ENCODE measurements around the gene SEMA3G.

The SEMA3G gene

DNA sequence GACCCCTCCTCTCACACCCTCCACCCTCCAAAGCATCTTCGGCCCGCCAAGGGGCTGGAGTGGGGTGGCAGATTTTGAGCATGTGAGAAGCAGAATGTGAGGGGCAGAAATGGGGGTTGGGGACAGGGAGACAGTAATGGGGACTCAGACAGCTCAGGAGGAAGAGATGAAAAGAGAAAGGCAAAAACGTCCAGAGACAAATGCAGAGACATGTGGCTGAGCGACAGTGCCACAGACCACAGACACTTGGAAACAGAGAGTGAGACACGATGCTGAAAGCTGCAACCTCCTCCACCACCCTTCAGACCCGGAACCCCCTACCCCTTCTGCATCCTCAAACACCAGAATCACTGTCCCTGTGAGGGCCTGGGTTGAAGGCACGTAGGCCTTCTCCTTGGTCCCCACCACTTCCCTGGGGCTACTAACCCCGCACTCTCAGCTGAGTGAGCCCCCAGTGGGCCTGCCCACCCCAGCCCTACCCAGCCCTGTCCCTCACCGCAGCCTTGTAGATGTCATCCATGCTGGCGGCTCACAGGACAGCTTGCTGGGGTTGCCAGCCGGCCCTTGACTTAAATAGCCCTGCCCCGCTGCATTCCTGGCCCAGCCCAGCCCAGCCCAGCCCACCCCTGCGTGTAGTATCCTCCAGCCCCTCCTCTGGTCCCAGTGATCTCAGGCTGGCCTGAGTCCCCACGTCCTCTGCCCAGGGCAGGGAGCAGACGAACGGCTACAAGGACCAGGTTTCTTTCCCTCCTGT, 8.8 kb upstream of the SEMA3G start, which contains the start of gene TNNC1:
TSS of gene TNNC1 (minus strand) at position 546 of the 754 bp plus-strand sequence. CDS start at position 520, 26 bp downstream.
- no peak for DNase-seq

DNA sequence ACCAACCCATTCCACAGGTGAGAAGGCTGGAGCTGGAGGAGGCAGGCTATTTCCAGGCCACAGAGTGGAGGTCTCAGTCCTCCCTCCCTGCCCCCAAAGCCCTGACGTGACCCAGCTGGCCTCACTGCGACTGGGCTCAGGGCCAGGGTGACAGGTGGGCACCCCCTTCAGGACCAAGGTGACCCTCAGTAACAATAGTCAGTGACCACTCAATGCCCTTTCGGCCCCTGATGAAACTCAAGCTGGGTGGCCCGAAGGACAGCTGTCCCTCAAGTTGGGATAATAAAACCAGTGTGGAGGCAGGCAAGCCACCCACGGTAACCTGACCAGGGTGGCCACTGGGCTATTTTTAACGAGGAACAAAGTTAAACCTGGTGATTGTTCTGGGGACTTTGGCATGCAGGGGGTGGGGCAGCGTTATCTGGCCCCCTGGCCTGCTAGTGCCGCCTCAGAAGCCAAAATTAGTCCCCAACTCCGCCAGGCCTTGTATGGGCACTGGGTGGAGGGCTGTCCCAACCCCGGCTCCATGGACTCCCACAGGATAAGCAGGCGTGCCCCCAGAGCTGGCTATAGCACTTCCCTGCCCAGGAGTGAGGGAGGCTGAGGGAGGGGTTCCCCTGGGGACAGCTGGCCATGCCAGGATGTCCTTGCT, 7.8 kb upstream of the SEMA3G start:
- no peak for DNase-seq

DNA sequence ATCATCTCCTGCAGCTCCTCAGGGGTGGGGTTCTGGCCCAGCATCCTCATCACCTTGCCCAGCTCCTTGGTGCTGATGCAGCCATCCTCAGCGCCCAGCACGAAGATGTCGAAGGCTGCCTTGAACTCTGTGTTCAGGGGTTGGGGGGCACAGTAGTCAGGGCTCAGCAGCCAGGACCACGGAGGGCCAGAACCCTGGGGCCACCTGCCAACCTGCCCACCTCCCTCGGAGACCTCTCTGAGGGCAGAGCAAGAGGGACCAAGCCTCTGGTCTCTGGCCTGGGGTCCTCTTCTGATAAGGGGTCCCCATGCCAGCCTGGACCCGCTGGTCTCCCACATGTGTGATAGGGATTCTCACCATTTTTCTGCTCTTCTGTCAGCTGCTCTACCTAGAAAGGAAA, 7.2 kb upstream of the SEMA3G start:
- DNase-seq, result no peak

DNA sequence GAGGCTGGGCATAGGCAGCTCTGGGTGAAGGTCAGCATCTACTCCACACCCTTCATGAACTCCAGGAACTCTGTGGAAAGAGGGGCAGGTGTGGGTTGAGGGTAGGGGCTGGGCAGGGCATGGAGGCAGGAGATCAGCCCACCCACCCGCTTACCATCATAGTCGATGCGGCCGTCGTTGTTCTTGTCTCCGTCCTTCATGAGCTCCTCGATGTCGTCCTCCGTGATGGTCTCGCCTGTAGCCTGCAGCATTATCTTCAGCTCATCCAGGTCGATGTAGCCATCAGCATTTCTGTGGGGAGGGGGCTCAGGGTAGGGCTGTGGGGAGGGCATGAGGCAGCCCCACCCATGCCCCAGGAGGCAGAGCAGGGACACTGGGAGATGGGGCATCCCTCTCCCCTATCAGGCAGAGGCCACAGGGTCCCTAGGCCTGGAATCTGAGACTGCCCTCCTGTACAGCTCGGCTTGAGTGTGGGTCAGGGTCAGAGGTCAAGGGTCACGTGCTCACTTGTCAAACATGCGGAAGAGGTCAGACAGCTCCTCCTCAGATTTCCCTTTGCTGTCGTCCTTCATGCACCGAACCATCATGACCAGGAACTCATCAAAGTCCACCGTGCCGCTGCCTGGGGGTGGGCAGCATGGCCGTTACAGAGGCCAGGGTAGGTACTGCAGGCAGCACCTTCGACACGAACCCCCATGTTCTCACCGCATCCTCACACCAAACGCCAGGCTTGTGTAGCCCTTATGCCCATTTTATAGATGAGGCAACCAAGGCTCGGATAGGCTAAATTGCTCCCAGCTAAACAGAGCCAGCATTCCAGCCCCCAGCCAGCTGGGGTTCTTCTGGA, 6.6 kb upstream of the SEMA3G start:
- no peak for DNase-seq

DNA sequence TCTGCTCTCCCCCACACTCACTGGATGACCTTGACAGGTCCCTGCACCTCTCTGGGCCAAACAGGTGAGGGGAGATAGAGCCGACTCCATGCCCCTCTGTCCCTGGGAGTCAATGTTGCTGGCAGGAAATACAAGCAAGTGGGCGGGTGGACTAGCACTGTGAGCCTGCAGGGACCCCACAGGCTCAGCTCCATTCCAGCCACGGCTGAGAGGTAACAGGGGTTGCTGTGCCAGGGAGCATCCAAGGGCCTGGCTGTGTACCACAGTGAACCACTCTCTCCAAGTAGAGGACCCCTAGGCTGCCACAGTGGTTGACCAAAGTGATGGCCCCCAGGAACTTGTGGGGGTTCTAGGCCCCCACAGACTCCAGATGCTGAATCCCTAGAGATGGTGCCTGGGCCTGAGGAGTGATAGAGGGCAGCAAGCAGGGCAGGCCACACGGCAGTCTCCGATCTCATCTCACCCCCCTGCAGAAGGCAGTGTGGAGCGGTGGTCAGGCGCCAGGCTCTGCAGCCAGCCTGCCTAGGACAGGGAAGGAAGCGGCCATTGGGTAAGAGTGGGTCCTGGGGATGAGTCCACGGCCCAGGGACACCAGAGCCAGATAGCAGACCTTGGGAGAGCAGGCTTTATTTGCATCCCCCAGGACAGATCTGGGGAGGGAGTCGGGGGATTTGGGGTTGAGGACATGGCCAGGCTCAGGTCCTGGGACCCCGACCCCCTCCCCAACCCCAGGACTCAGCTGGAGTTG, 5.8 kb upstream of the SEMA3G start:
- DNase-seq, result no peak

DNA sequence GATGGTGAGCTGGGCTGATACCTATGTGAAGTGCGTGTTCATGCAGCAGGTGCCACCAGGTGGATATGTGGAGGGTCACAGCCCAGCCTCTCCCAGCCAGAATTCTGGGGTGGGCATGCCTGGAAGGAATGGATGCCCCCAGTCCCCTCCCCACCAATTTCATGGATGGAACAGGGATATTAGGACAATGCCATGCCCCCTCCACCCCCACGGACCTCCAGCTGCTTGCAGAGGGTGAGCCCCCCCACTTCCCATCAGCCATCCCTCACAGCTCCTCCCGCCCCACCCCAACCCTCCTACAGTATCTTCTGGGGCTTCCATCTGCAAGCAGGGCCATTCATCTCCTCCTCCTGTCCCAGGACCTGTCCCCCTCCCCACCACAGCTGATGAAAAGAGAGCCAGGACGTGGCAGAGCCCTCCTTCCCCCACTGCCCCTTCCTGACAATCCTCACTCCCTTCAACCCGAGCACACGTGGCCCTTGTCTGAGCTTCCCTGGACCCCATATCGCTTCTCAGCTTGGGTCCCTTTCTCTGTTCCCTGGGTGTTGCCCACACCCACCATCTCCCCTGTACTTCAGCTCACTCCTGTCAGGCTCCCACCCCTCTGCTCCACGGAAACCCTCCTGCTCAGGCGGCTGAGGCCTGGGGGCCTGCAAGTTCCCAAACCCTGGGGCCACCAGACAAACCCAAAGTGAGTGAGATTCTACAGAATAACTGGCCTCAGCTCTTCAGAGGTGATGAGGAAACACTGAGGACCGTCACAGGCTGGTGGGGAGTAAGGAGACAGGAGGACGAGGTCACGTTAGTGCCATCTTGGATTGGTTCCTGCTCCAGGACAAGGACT, 2.8 kb upstream of the SEMA3G start:
- DNase-seq, result no peak

DNA sequence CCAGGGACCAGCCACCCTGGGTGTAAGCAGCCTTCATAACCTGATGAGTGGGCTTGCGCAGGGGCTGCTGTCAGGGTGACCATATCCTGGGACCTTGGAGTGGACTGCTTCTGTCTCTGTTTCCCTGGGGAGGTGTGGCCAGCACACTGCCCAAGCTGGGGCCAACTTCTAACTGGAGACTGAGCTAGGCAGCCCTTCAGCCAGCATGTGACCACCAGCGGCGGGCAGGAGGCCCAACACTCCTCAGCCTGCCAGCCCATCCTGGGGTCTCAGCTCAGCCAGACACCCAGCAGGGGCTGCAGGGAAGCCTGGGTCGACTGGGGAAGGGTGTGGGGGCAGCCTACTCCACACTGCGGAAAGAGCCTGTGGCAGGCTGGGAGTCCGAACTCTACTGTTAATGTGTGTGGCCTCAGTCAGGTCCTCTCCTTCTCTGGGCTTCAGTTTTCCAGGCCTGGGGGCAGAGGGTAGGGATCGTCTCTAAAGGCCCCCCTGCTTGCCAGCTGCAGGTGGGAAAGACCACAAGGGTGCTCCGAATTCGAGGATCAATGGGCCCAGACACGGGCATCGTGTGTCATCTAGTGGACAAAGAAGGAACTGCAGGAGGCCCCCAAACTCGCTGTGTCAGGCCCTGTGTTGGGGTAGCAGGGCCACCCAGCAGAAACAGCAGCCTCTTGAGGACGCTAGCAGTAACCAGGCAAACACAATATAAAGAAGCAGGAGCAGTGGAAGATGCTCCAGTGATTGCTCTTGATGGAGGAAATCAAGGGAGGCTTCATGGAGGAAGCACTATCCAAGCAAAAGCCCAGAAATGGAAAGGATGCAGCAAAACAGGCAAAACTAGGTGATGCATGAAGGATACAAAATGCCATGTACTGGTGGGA, 2.0 kb upstream of the SEMA3G start:
- peak; percentile 53 for DNase-seq

DNA sequence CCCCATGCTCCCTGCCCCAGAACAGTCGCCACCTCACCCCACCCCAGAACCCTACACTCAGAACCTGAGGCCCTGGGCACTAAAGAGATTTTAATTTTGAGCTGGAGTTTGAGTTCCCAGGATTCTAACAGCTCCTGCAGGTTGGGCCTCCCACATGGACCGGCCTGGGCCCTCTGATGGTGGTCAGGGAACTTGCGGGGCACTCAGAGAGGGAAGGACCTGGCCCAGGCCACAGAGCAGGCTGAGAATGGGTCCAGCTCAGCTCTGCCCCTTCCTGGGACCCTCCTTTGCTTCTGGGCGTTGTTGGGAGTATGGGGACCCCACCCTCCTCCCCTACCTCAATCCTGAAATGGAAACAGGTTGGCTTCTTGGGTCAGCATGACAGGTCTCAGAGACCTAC, 1.1 kb upstream of the SEMA3G start:
- no peak for DNase-seq

DNA sequence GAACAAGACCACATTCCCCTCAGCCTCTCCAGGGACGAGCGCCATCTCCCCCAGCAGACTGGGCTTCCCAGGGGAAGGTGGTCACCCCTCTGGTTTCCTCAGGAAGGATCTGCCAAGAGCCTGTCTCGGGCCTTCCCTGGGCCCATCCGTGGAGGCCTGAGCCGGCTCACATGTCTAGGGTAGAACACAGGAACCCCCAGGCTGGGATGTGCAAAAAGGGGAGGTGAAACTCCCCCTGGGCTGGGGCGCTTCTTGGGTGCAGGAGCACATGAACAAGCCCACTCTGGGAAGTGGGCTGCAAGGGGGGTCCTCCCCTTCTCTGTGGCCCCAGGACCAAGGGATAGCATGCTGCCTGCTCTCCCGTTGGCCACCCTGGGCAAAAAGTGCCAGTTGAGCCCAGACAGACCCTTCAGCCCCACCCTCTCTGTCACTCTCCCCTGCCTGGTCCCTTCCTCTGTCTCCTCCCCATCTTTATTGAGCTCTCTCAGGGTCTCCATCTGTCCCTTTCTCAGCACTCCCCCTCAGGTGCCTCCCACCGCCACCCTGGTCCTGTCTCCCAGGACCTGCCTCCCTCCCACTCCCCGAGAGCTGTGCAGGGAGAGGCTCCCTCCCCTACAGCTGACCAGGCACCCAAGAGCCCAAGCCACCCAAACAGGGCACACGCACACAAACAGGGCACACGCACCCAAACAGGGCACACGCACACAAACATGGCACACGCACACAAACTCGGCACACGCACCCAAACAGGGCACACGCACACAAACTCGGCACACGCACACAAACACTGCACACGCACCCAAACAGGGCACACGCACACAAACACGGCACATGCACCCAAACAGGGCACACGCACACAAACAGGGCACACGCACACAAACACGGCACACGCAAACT, 864 bp downstream of the SEMA3G start:
- DNase-seq, result no peak

DNA sequence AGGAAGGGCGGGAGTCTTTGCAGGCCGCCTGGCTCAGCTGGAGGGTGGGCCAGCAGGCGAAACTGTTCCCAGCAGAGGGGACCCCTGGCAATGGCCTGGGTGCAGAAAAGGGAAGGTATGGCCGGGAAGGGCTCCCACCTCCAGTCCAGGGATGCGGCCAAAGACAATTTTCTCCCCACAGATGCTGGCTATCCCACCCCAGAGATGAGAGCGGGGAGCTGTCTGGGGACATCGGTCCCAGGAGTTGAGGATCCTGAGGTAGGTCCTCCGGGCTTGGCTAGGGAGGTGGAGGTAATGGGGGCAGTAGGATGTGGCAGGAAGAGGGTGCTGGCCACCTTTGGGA, 1.7 kb downstream of the SEMA3G start:
- DNase-seq, result no peak

DNA sequence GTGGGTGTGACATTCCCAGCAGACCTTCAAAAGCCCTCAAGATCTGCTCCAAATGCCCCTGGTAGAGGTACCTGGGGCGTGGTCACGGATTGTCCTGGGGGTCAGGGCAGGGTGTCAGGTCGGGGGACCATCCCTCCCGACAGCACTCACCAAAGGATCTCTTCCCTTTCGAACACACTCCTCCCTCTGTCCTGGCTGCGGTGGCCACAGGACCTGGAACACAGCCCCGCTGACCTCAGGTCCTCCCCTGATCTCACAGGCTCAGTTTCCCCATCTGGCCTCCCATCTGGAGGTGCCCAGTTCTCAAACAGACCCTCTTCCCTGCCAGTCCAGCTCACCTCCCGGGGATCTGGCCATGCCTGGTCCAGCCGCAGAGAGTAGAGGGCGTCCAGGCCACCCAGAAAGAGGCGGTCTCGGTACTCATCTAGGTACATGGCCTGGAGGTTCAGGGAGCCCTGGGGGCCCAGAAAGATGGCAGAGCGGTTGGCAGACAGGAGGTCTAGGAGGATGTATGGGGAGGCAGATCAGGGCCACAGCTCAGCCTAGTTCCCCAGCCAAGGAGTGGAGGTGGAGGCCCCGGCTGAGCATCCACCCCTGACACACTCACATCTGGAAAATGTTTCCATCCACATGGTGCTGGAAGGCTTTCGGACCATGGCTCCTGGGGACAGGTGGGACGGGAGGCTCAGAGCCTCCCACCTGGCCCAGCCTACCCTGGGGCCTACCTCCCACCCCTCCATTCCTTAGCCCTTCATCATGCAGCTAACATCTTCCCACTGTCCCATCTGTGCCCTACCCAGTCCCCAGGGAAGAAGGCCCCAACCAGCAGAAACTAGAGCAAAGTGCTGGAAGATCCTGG, 2.3 kb downstream of the SEMA3G start:
- no peak for DNase-seq

DNA sequence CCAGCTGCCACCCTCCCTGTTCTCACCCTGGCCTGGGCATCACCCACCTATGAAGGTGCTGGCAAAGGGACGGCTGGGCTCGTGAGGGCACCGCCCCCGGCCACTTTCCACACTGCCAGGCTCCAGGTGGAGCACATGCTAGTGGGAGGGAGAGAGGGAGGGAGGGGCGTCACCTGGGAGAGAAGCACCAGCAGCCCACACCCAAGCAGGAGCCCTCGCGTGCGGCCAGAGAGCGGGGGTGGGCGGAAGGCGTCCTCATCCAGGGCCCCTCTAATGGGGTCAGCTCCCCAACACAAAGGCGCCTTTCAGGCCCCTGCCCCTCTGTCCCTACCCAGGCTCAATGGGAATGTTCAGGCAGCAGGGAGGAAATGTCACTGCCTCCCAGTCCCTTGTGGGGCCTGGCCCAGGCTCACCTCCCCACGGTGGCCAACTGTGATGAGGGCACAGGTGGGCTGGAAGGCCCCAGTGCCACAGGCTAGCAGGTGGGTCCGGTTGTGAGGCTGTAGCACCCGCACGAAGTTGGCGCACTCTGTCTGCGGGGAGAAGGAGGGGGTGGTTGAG, 3.1 kb downstream of the SEMA3G start:
- no peak for DNase-seq

DNA sequence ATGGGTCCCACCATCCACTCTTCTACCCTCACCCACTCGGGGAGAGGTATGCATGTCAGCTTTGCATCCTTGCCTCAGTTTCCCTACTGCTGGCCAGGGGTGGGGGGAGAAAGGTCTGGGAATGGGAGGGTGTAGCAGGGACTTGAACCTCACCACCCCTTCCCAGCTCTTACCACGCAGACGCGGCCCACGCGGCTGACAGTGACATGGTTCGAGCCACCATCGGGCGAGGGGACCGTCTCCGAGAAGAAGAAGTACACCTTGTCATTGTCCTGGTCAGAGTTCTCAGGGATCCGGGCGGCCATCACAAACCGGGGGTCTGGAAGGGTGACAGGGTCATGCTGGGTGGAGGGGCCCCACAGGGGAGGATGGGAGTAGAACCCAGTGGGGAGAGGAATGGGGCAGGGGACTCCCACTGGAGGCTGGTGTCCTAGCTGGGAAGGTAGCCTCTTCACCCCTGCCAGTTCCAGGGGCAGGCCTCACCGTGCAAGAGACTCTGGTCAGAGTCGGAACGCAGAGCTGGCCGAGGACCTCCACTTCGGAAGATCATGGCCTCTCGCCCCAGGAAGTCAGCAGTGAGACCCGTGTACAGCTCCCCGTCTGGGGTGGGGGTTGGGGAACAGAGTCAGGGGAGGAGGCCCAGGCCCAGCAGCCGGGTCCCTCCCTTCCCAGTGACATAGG, 3.7 kb downstream of the SEMA3G start:
- DNase-seq, result no peak

DNA sequence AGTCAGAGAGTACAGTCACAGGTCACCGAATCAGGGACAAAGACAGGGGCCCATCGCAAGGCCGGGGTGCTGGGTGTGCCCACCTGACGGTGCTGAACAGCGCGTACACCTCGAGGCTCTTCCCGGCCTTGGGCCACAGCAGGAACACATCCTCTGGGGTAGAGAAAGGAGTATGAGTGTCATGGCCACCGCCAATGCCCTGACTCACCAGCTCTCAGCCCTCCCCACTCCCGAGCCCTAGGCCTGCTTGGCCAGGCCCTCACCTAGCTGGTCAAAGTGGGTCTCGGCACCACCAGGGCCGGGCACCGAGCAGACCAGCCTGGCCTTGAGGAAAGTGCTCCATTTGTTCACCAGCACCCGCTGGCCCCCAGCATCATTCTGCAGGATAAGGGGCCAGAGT, 4.2 kb downstream of the SEMA3G start:
- no peak for DNase-seq

DNA sequence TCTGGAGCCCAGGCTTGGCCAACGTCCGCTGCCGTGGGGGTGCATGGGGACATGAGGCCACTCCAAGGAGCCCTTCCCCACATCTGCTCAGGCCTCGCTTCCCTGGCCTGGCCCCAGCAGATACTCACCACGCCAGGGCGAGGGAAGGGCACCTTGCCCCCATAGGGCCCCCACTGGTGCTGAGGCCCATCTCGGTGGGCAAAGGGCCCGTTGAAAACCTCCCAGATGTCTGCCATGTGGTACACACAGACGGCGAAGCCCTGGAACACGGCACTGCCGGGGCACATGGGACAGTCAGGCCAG, 4.7 kb downstream of the SEMA3G start:
- no peak for DNase-seq

DNA sequence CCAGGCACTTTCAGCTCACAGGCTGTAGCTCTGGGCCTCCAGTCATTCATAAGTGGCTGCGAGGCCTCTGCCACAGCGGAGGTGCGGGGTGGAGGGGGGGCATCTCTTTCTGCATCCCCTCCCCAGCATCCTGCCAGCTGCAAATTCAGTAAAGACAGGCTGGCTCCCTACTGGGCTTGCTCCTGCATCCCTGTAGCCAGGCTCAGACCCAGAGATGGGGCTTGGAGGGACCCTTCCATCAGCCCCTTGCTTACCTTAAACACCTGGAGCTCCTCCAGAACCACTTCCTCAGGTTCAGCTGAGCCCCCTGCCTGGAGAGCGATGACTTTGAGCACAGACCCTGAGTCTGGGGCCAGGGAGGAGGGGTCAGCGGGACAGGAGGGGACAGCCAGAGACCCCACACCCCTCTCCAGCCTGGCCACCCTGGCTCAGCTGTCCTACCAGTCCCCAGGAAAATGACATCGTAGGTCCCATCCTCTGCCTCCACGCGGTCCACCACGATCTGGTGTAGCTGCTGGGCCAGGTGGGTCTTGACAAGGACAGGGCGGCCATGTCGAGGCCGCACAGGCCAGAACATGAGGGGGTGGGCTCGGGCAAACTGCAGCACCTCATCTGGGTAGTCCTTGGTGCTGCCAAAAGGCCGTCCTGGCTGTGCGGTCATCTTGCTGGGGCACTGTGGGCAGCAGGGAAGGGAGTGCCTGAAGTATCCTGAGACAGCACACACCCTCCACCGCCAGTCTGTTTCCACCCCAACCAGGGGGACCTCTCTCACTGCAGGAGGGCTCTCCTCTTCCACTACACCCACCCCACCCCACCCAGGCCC, 5.3 kb downstream of the SEMA3G start:
- DNase-seq, result no peak
